H1 (cell line): ENCODE measurements around the gene ZNF516. TPM values are rescaled to one million over a fixed set of nuclear protein-coding genes. Genes with fewer than 3 reads are reported as not detected.

ENCODE experiments used
- CBX8 ChIP-seq: fragments of 300-800, 300-1000 bp; sonication (generic); IDR thresholded peaks from 2 replicates; pipeline ENCODE4 v1.7.1; 2016; ENCODE audit warnings: low read depth, low read length, borderline replicate concordance
- EGR1 ChIP-seq: IDR thresholded peaks from 2 replicates; pipeline ENCODE4 v1.6.1; 2011; ENCODE audit warnings: low read depth, low read length, borderline replicate concordance
- SAP30 ChIP-seq: fragments of 300-600 bp; sonication (generic); IDR thresholded peaks from 2 replicates; pipeline ENCODE4 v1.7.1; 2012; ENCODE audit warnings: low read length, moderate library complexity, mild to moderate bottlenecking, inconsistent platforms; ENCODE audit not compliant: insufficient read depth, insufficient replicate concordance
- SIN3A ChIP-seq, 2 experiments: IDR thresholded peaks in 1 of 2; conservative IDR thresholded peaks in 1 of 2; 2 replicates each; pipeline ENCODE4 v1.6.1; 2011 to 2012; ENCODE audit warnings: low read length in 2 of 2, improper control_type of control experiment in 1 of 2, low read depth in 1 of 2, mild to moderate bottlenecking in 1 of 2
- polyA plus RNA-seq, 7 experiments: library from polyadenylated mRNA; depleted of rRNA in 3 of 7; stranded (reverse) in 5 of 7; unstranded in 2 of 7; fragments of >200 nt in 5 of 7; fragments of 200-250 nt in 2 of 7; gene quantifications; 1 replicate in 5 of 7; 2 replicates in 1 of 7; 4 replicates in 1 of 7; pipeline versions ENCODE4 v1.2.1 to v1.2.3, GENCODE V29; 2011 to 2013; ENCODE audit warnings: missing spikeins in 2 of 7, mixed read lengths in 2 of 7
- total RNA-seq: library from RNA; stranded (reverse); fragmentation: NEBNext Ultra II Directional; extraction: Animal tissue kit (Norgen Biotek cat#: 25700); gene quantifications from 2 replicates; pipeline ENCODE4 v1.2.1, GENCODE V29; 2021
- TF ChIP-seq, protein P1 (sequence below): fragments of 300-600 bp; sonication (generic); IDR thresholded peaks from 2 replicates; pipeline ENCODE4 v1.7.1; 2012; ENCODE audit warnings: low read length, moderate library complexity, mild to moderate bottlenecking, inconsistent platforms; ENCODE audit not compliant: insufficient replicate concordance

The ZNF516 gene
- total and polyA plus RNA-seq, 2 of the 8 experiments (the other 6 are each of a cell fraction or from before 2014, with no cell fraction given) = 7.3 to 17.0 TPM

DNA sequence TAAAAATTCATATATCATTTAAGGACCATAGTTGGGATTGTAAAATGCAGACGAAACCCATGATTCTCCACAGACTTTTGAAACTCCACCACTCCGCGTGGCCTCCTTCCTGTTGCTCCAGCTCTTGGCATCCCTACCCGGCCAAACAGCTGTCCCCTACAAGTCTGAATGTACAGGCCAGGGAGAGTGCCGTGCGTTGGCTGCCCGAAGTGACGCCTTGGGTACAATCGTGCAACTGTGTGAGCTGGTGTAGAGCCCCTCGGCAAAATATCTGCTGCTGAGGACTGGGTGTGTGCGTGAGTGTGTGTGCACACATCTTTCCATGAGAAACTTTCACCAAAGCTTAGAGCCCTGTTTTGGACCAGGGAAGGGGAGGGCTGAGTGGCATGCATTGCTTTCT is 43.8 kb upstream of the ZNF516 start (continued):
- TF ChIP-seq, protein P1, sequence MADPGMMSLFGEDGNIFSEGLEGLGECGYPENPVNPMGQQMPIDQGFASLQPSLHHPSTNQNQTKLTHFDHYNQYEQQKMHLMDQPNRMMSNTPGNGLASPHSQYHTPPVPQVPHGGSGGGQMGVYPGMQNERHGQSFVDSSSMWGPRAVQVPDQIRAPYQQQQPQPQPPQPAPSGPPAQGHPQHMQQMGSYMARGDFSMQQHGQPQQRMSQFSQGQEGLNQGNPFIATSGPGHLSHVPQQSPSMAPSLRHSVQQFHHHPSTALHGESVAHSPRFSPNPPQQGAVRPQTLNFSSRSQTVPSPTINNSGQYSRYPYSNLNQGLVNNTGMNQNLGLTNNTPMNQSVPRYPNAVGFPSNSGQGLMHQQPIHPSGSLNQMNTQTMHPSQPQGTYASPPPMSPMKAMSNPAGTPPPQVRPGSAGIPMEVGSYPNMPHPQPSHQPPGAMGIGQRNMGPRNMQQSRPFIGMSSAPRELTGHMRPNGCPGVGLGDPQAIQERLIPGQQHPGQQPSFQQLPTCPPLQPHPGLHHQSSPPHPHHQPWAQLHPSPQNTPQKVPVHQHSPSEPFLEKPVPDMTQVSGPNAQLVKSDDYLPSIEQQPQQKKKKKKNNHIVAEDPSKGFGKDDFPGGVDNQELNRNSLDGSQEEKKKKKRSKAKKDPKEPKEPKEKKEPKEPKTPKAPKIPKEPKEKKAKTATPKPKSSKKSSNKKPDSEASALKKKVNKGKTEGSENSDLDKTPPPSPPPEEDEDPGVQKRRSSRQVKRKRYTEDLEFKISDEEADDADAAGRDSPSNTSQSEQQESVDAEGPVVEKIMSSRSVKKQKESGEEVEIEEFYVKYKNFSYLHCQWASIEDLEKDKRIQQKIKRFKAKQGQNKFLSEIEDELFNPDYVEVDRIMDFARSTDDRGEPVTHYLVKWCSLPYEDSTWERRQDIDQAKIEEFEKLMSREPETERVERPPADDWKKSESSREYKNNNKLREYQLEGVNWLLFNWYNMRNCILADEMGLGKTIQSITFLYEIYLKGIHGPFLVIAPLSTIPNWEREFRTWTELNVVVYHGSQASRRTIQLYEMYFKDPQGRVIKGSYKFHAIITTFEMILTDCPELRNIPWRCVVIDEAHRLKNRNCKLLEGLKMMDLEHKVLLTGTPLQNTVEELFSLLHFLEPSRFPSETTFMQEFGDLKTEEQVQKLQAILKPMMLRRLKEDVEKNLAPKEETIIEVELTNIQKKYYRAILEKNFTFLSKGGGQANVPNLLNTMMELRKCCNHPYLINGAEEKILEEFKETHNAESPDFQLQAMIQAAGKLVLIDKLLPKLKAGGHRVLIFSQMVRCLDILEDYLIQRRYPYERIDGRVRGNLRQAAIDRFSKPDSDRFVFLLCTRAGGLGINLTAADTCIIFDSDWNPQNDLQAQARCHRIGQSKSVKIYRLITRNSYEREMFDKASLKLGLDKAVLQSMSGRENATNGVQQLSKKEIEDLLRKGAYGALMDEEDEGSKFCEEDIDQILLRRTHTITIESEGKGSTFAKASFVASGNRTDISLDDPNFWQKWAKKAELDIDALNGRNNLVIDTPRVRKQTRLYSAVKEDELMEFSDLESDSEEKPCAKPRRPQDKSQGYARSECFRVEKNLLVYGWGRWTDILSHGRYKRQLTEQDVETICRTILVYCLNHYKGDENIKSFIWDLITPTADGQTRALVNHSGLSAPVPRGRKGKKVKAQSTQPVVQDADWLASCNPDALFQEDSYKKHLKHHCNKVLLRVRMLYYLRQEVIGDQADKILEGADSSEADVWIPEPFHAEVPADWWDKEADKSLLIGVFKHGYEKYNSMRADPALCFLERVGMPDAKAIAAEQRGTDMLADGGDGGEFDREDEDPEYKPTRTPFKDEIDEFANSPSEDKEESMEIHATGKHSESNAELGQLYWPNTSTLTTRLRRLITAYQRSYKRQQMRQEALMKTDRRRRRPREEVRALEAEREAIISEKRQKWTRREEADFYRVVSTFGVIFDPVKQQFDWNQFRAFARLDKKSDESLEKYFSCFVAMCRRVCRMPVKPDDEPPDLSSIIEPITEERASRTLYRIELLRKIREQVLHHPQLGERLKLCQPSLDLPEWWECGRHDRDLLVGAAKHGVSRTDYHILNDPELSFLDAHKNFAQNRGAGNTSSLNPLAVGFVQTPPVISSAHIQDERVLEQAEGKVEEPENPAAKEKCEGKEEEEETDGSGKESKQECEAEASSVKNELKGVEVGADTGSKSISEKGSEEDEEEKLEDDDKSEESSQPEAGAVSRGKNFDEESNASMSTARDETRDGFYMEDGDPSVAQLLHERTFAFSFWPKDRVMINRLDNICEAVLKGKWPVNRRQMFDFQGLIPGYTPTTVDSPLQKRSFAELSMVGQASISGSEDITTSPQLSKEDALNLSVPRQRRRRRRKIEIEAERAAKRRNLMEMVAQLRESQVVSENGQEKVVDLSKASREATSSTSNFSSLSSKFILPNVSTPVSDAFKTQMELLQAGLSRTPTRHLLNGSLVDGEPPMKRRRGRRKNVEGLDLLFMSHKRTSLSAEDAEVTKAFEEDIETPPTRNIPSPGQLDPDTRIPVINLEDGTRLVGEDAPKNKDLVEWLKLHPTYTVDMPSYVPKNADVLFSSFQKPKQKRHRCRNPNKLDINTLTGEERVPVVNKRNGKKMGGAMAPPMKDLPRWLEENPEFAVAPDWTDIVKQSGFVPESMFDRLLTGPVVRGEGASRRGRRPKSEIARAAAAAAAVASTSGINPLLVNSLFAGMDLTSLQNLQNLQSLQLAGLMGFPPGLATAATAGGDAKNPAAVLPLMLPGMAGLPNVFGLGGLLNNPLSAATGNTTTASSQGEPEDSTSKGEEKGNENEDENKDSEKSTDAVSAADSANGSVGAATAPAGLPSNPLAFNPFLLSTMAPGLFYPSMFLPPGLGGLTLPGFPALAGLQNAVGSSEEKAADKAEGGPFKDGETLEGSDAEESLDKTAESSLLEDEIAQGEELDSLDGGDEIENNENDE = no peak
- TF ChIP-seq EGR1 (no peak), SIN3A (conservative IDR thresholded peaks at IDR 0.05 in 1 of 2, IDR thresholded peaks at IDR 0.05 in 1 of 2; ENCODE audit: low read depth in 1 of 2, low read length in 2 of 2) (no peak), SAP30 (no peak), CBX8 (no peak)
